HepG2 (cell line): ENCODE data around the gene TNRC18. TPM values are rescaled to one million over a fixed set of nuclear protein-coding genes. Genes with fewer than 3 reads are reported as not detected.
A peak's percentile ranks its signal among the peaks of the same experiment; 100 is the strongest.

Experiments used
- ATAC-seq: fragments of 200-7000 bp; cut with Tn5 transposase; 3 replicates; pipeline ENCODE4 v1.9.1; 2020; ENCODE audit warnings: mild to moderate bottlenecking, moderate library complexity
- BruUV-seq: library from RNA; stranded (reverse); fragments of 400-500 nt; replicated peaks from 2 replicates; lab custom pipeline; 2021; lab: Mats Ljungman, UMichigan
- CTCF ChIA-PET: fragments of 300-600 bp; formaldehyde crosslinking; extraction: SDS; loops from one replicate; lab custom pipeline; 2021; ENCODE audit warnings: low total read pairs, inconsistent platforms, low intra/inter-chr PET ratio; lab: Yijun Ruan, JAX
- POLR2A ChIA-PET: fragments of 350-600 bp; sonication (Branson Sonifier 250); formaldehyde crosslinking; loops from one replicate; lab custom pipeline; 2020; ENCODE audit warnings: antibody characterized with exemption, inconsistent platforms; lab: Yijun Ruan, JAX
- DNase-seq: peaks from one replicate; pipeline ENCODE4 v3.0.0-alpha.2; 2015; ENCODE audit warnings: low spot score
- FAIRE-seq: peaks from 3 replicates; lab custom pipeline; 2011; peaks lifted over from hg19 to GRCh38; lab: Jason Lieb, UNC
- H2AFZ ChIP-seq: one replicate; pipeline ENCODE4 v1.6.1; 2011; ENCODE audit warnings: low read length, inconsistent platforms
- H3K27ac ChIP-seq: fragments of 300-600 bp; 3 replicates; pipeline ENCODE4 v1.8.0; 2011; ENCODE audit warnings: mixed run types, mild to moderate bottlenecking, mixed read lengths, low read length, inconsistent platforms; ENCODE audit not compliant: insufficient read depth; ENCODE audit errors: extremely low read length
- H3K27me3 ChIP-seq, 2 experiments: fragments of 200-600 bp in 1 of 2; 2 replicates in 1 of 2; 3 replicates in 1 of 2; pipeline versions ENCODE4 v1.6.0 to v1.8.0; 2011; ENCODE audit warnings: low read length in 2 of 2, mild to moderate bottlenecking in 2 of 2, moderate library complexity in 2 of 2, inconsistent platforms in 1 of 2; ENCODE audit not compliant: insufficient read depth in 2 of 2, control insufficient read depth in 1 of 2
- H3K36me3 ChIP-seq, 2 experiments: fragments of 200-600 bp in 1 of 2; replicated peaks in 1 of 2; 2 replicates in 1 of 2; 3 replicates in 1 of 2; pipeline versions ENCODE4 v1.5.1 to v1.8.0; 2011; ENCODE audit warnings: low read length in 2 of 2, inconsistent platforms in 1 of 2; ENCODE audit not compliant: insufficient read depth in 2 of 2, control insufficient read depth in 1 of 2
- H3K4me1 ChIP-seq: 2 replicates; pipeline ENCODE4 v1.5.1; 2012; ENCODE audit warnings: low read length, inconsistent platforms; ENCODE audit not compliant: insufficient read depth
- H3K4me2 ChIP-seq: 2 replicates; pipeline ENCODE4 v1.6.0; 2011; ENCODE audit warnings: low read depth, low read length, inconsistent platforms
- H3K4me3 ChIP-seq, 3 experiments: fragments of 200-600 bp in 1 of 3; sonication (generic), shearing (Covaris generic) in 1 of 3; replicated peaks in 1 of 3; 2 replicates each; pipeline ENCODE4 v1.5.1; 2011 to 2016; ENCODE audit warnings: low read length in 3 of 3, inconsistent platforms in 2 of 3, low read depth in 2 of 3, mild to moderate bottlenecking in 2 of 3, control low read depth in 1 of 3, mixed read lengths in 1 of 3; ENCODE audit not compliant: insufficient read depth in 1 of 3
- H3K79me2 ChIP-seq: one replicate; pipeline ENCODE4 v1.6.1; 2011; ENCODE audit warnings: low read length, inconsistent platforms; ENCODE audit not compliant: insufficient read depth
- H3K9ac ChIP-seq: 2 replicates; pipeline ENCODE4 v1.6.0; 2011; ENCODE audit warnings: mild to moderate bottlenecking, low read depth, low read length, inconsistent platforms; ENCODE audit not compliant: insufficient read depth
- H3K9me3 ChIP-seq: 2 replicates; pipeline ENCODE4 v1.5.1; 2012; ENCODE audit warnings: mild to moderate bottlenecking, low read length
- H4K20me1 ChIP-seq: 2 replicates; pipeline ENCODE4 v1.6.0; 2011; ENCODE audit warnings: inconsistent platforms, mild to moderate bottlenecking, low read length, moderate library complexity; ENCODE audit not compliant: insufficient read depth
- AGO2 ChIP-seq: fragments of 200-400 bp; formaldehyde crosslinking; optimal IDR thresholded peaks from 2 replicates; pipeline ENCODE3; 2017; ENCODE audit warnings: mild to moderate bottlenecking, low read depth, low read length, moderate library complexity
- GATA4 ChIP-seq: sonication (generic); IDR thresholded peaks from 2 replicates; pipeline ENCODE4 v1.6.1; 2016; ENCODE audit warnings: antibody characterized with exemption, low read depth, borderline replicate concordance
- HDAC2 ChIP-seq: sonication (generic); formaldehyde crosslinking; IDR thresholded peaks from 2 replicates; pipeline ENCODE4 v1.4.0; 2020; ENCODE audit warnings: missing genetic modification reagents
- HNRNPL ChIP-seq: fragments of 200-400 bp; formaldehyde crosslinking; IDR thresholded peaks from 2 replicates; pipeline ENCODE4 v1.6.1; 2017; ENCODE audit warnings: mild to moderate bottlenecking, low read depth, low read length
- RBM22 ChIP-seq: fragments of 200-400 bp; formaldehyde crosslinking; optimal IDR thresholded peaks from 2 replicates; pipeline ENCODE3; 2017; ENCODE audit warnings: mild to moderate bottlenecking, low read length, moderate library complexity
- ZNF354B ChIP-seq: sonication (generic); formaldehyde crosslinking; IDR thresholded peaks from 2 replicates; pipeline ENCODE4 v1.8.0; 2022; ENCODE audit warnings: mild to moderate bottlenecking, missing genetic modification reagents
- ZSCAN22 ChIP-seq: sonication (generic); formaldehyde crosslinking; IDR thresholded peaks from 2 replicates; pipeline ENCODE4 v1.4.0; 2020; ENCODE audit warnings: mild to moderate bottlenecking, missing genetic modification reagents
- WGBS: methylation state at CpG from one replicate; pipeline ENCODE4 v1.1.6; 2017; ENCODE audit warnings: low lambda C conversion rate; 5-methylcytosine and 5-hydroxymethylcytosine counted together
- in situ Hi-C: cut with HindIII; loops from 2 replicates; pipeline ENCODE4 v1.10.0; 2017; ENCODE audit warnings: low pct_unique_long_range_greater_than_20kb; ENCODE audit not compliant: extremely low pct_ligation_motif_present
- intact Hi-C: fragments of 100-400 bp; cut with micrococcal nuclease; formaldehyde crosslinking; loops from one replicate; pipeline ENCODE4 v1.10.0; 2022; ENCODE audit not compliant: unreplicated experiment
- polyA plus RNA-seq, 8 experiments: library from polyadenylated mRNA; depleted of rRNA in 3 of 8; stranded (reverse) in 7 of 8; unstranded in 1 of 8; fragments of >200 nt; fragmentation: Illumina TruSeq in 4 of 8; extraction: Trizol in 4 of 8; gene quantifications; 2 replicates each; pipeline versions ENCODE4 v1.2.1 to v1.2.3, GENCODE V29; 2011 to 2016; ENCODE audit warnings: low read depth in 4 of 8, missing spikeins in 1 of 8, mixed read lengths in 1 of 8; ENCODE audit not compliant: insufficient read depth in 1 of 8
- total RNA-seq, 5 experiments: library from RNA; depleted of rRNA; stranded (reverse); fragments of >200 nt; fragmentation: Illumina TruSeq; extraction: Trizol; gene quantifications; 2 replicates each; pipeline ENCODE4 v1.2.3, GENCODE V29; 2016; ENCODE audit warnings: low read depth in 1 of 5

The TNRC18 gene
- total and polyA plus RNA-seq, 2 of the 13 experiments (the other 11 are each of a cell fraction or from before 2014, with no cell fraction given), result 11.7 to 17.4 TPM

DNA sequence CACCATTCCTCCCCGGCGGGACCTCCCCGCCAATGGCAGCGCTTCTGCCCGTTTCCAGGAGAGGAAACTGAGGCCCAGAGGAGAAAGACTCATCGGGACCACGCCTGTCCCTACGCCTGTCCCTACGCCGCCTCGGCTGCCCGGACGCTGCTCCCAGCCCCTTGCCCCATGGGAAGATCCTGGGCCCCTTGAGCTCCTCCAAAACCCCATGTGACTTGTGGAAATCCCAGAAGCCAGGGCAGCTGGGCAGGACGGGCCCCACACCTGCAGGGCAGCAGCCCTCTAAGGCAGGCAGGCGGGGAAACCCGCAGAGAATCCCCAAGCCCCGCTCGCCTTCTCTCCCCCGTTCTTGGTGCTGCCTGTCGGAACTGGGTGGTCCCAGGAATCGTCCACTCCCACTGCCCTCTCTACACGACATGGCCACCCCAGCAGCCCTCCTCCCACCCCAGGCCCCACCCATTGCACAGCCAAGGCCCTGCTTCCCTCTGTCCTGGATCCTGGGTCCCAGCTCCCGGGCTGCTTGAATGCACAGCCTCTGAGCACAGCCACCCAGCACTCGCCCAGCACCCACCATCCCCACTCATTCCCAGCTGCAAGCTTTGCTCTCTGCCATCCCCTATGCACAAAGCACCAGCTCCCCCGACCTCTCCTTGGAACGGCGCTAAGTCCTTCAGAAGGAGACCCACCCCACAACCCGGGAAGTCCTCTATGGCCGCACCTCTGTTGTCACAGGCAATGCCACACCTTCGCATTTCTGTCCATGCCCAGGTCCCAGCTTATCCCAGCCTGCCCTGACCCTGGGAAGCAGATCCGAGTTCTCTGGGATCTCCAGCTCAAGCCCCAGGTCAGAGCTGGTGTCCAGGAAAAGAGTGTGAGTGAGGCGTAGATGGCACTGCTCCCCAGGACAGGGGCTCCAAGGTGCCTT, 90.3 kb downstream of the TNRC18 start:
- BruUV-seq, result no TSS peak
- H3K27ac ChIP-seq, result no peak overlapping the region
- in situ Hi-C loops, result no loop called here
- 96% methylated on average over 27 of the region's 32 CpGs for WGBS
- H3K9ac ChIP-seq, result no peak overlapping the region
- no peak overlapping the region for H3K4me2 ChIP-seq
- ChIA-PET POLR2A (no interaction called here), CTCF (no interaction called here)
- H3K36me3 ChIP-seq, result peaks cover 26 to 59% of the 10 kb centered on the region in 2 experiments
- H3K79me2 ChIP-seq, result no peaks in the 10 kb centered on the region
- no peaks in the 10 kb centered on the region for H3K27me3 ChIP-seq
- H4K20me1 ChIP-seq, result no peaks in the 10 kb centered on the region
- no peaks in the 10 kb centered on the region for H3K9me3 ChIP-seq
- intact Hi-C loops, result no loop called here
- FAIRE-seq, result no peak
- DNase-seq, result no peak
- no peak overlapping the region for H3K4me3 ChIP-seq
- no peak overlapping the region for H2AFZ ChIP-seq
- peak; percentile 20 for ATAC-seq
- TF ChIP-seq GATA4 (no peak), ZNF354B (no peak), HDAC2 (no peak), RBM22 (no peak), HNRNPL (no peak), AGO2 (peak; percentile 42)
- H3K4me1 ChIP-seq, result no peaks in the 10 kb centered on the region

DNA sequence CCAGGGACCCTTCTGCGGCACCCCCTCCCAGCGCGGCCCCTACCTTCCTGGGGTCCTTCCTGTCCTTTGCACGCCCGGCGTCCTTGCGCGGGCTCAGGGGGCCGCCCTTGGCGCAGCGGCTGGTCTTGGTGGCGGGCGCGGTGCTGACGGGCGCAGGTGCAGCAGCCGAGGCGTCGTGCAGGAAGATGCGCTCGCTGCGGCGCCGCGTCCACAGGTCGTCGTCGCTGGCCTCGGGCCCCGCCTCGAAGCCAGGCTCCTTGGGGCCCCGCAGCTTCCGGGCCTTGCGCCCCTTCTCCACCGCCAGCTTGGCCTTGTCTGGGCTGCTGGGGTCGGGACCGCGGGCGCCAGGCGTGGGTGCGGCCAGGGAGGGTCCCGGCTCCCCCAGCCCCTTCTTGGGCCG, 91.1 kb downstream of the TNRC18 start:
- TF ChIP-seq ZSCAN22 (CRISPR knock-in tag) (no peak), AGO2 (peak; percentile 51)
- no TSS peak for BruUV-seq
- H3K36me3 ChIP-seq, result peaks cover 26 to 53% of the 10 kb centered on the region in 2 experiments
- ChIA-PET POLR2A (no interaction called here), CTCF (no interaction called here)
- H3K9me3 ChIP-seq, result no peaks in the 10 kb centered on the region
- WGBS, result 96% methylated on average over 10 of the region's 43 CpGs
- FAIRE-seq (no peak), DNase-seq (no peak), ATAC-seq (no peak; the same call in 2 of the 3 replicates)
- intact Hi-C loops (no loop called here), in situ Hi-C loops (no loop called here)
- H3K27me3 ChIP-seq, result no peaks in the 10 kb centered on the region
- no peak overlapping the region for H3K4me3 ChIP-seq
- no peak overlapping the region for H3K27ac ChIP-seq
- no peaks in the 10 kb centered on the region for H4K20me1 ChIP-seq
- no peaks in the 10 kb centered on the region for H3K4me1 ChIP-seq
- no peak overlapping the region for H2AFZ ChIP-seq
- no peaks in the 10 kb centered on the region for H3K79me2 ChIP-seq
- no peak overlapping the region for H3K4me2 ChIP-seq
- H3K9ac ChIP-seq, result no peak overlapping the region
